Lung (tissue), 12 donors: Measurements from ENCODE around the gene CNTN5. TPM values are rescaled to one million over a fixed set of nuclear protein-coding genes. Genes with fewer than 3 reads are reported as not detected.

Experiments
- ATAC-seq: fragments of 200-7000 bp; cut with Tn5 transposase; one replicate; pipeline ENCODE4 v1.9.1; 2020; ENCODE audit warnings: moderate number of reproducible peaks; ENCODE audit not compliant: insufficient read depth, low FRiP score
- DNase-seq, 3 donors: peaks; one replicate each; pipeline ENCODE4 v3.0.0-alpha.2; 2013 to 2017
- H3K27ac ChIP-seq, 2 donors: one replicate each; pipeline ENCODE4 v1.5.1; 2013; ENCODE audit warnings: mild to moderate bottlenecking in 2 of 2, moderate library complexity in 2 of 2, control low read depth in 1 of 2, inconsistent platforms in 1 of 2, low read depth in 1 of 2, low read length in 1 of 2
- H3K27me3 ChIP-seq, 3 donors: one replicate each; pipeline ENCODE4 v1.5.1; 2013; ENCODE audit warnings: low read length in 2 of 3; ENCODE audit not compliant: control insufficient read depth in 3 of 3, insufficient read depth in 3 of 3
- H3K36me3 ChIP-seq, 4 donors: one replicate each; pipeline ENCODE4 v1.5.1; 2013; ENCODE audit warnings: low read length in 4 of 4, mild to moderate bottlenecking in 1 of 4, moderate library complexity in 1 of 4; ENCODE audit not compliant: control insufficient read depth in 4 of 4, insufficient read depth in 4 of 4
- H3K4me1 ChIP-seq, 5 donors: one replicate each; pipeline ENCODE4 v1.5.1; 2013; ENCODE audit warnings: low read length in 5 of 5, mild to moderate bottlenecking in 2 of 5, moderate library complexity in 1 of 5; ENCODE audit not compliant: control insufficient read depth in 5 of 5, insufficient read depth in 5 of 5
- H3K4me3 ChIP-seq: one replicate; pipeline ENCODE4 v1.5.1; 2013; ENCODE audit warnings: mild to moderate bottlenecking, control low read depth, moderate library complexity
- H3K9ac ChIP-seq, 2 donors: one replicate each; pipeline ENCODE4 v1.5.1; 2013; ENCODE audit warnings: low read length in 2 of 2, control low read depth in 1 of 2; ENCODE audit not compliant: insufficient read depth in 1 of 2
- H3K9me3 ChIP-seq, 4 donors: one replicate each; pipeline ENCODE4 v1.5.1; 2013; ENCODE audit warnings: low read length in 3 of 4, mild to moderate bottlenecking in 1 of 4, moderate library complexity in 1 of 4; ENCODE audit not compliant: control insufficient read depth in 4 of 4, insufficient read depth in 3 of 4
- whole genome bisulfite sequencing, 2 donors: extraction: QIAGEN DNeasy Blood & Tissue Kit; methylation state at CpG; one replicate each; pipeline ENCODE4 v1.1.7; 2013; 5-methylcytosine and 5-hydroxymethylcytosine counted together
- polyA plus RNA-seq, 2 donors: library from polyadenylated mRNA; stranded (reverse); fragments of 200-250 nt; gene quantifications; one replicate each; pipeline ENCODE4 v1.2.1, GENCODE V29; 2013
- total RNA-seq, 2 donors: library from RNA; depleted of rRNA in 1 of 2; stranded (reverse); fragments of >200 nt in 1 of 2; gene quantifications; one replicate each; pipeline ENCODE4 v1.2.1, GENCODE V29; 2014 to 2021
- TF ChIP-seq, protein P1 (sequence below): IDR thresholded peaks from 2 replicates; pipeline ENCODE4 v1.5.1; 2012; ENCODE audit warnings: mild to moderate bottlenecking; ENCODE audit errors: control extremely low read depth, extremely low read depth
- donor health status: control.
- donor health status: control.
- donor health status: Bipolar disorder and iron deficiency.
- donor health status: healthy.
- donor health status: DM: yes; HTN: yes; CAD: no.

Gene CNTN5
- total and polyA plus RNA-seq, 4 donors = 0.10 to 0.80 (median 0.44) TPM

GRCh38 chr11:99229544-99229943 lies 208.8 kb downstream of the CNTN5 start:
- ATAC-seq (no peak), DNase-seq (no peak)
- Histone ChIP-seq H3K27ac (no peak overlapping the region), H3K9me3 (peaks cover 0 to 6% (median 0%) of the 10 kb centered on the region in 4 donors), H3K36me3 (no peaks in the 10 kb centered on the region), H3K4me1 (no peaks in the 10 kb centered on the region), H3K4me3 (no peak overlapping the region), H3K27me3 (no peaks in the 10 kb centered on the region), H3K9ac (no peak overlapping the region)
- 66 to 78% methylated on average over 2 of the region's 2 CpGs for WGBS, 2 donors
- TF ChIP-seq, protein P1, sequence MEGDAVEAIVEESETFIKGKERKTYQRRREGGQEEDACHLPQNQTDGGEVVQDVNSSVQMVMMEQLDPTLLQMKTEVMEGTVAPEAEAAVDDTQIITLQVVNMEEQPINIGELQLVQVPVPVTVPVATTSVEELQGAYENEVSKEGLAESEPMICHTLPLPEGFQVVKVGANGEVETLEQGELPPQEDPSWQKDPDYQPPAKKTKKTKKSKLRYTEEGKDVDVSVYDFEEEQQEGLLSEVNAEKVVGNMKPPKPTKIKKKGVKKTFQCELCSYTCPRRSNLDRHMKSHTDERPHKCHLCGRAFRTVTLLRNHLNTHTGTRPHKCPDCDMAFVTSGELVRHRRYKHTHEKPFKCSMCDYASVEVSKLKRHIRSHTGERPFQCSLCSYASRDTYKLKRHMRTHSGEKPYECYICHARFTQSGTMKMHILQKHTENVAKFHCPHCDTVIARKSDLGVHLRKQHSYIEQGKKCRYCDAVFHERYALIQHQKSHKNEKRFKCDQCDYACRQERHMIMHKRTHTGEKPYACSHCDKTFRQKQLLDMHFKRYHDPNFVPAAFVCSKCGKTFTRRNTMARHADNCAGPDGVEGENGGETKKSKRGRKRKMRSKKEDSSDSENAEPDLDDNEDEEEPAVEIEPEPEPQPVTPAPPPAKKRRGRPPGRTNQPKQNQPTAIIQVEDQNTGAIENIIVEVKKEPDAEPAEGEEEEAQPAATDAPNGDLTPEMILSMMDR = no peak

- Histone ChIP-seq H3K4me1 (no peaks in the 10 kb centered on the region), H3K4me3 (no peak overlapping the region), H3K9ac (no peak overlapping the region), H3K27ac (no peak overlapping the region), H3K9me3 (peaks cover 0 to 6% (median 0%) of the 10 kb centered on the region in 4 donors), H3K36me3 (no peaks in the 10 kb centered on the region), H3K27me3 (no peaks in the 10 kb centered on the region)
- no peak for ATAC-seq
- TF ChIP-seq, protein P1 = no peak
- DNase-seq = no peak
Measured at GRCh38 chr11:99234534-99234933, 213.8 kb downstream of the CNTN5 start.

DNA sequence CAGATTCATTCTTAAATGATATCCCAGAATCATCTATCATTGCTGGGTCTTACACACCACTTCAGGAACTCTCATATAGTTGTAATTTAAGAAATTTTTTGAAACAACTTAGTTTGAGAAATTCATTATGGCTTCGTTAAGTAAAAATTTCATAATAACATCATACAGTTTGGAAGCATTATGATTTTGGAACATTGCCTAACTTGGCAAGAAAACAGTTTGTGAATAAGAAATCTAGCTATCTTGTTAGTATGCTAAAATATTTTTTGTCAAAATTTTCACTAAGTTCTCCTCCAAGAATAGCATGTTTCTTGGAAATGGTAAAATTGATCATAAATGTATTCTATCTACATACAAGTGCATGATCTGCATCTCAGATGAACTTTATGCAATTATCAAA lies 217.7 kb downstream of the CNTN5 start:
- WGBS, 2 donors = 73 to 79% methylated on average over 1 of the region's 1 CpG
- H3K4me1 ChIP-seq = no peaks in the 10 kb centered on the region
- peak in 2 of 3 donors; percentile 1 to 46 for DNase-seq
- H3K4me3 ChIP-seq = no peak overlapping the region
- H3K27ac ChIP-seq = no peak overlapping the region
- no peak overlapping the region for H3K9ac ChIP-seq
- no peak for ATAC-seq
- TF ChIP-seq, protein P1 = no peak
- H3K9me3 ChIP-seq = peaks cover 0 to 9% (median 0%) of the 10 kb centered on the region in 4 donors
- no peaks in the 10 kb centered on the region for H3K36me3 ChIP-seq
- H3K27me3 ChIP-seq = no peaks in the 10 kb centered on the region

DNA sequence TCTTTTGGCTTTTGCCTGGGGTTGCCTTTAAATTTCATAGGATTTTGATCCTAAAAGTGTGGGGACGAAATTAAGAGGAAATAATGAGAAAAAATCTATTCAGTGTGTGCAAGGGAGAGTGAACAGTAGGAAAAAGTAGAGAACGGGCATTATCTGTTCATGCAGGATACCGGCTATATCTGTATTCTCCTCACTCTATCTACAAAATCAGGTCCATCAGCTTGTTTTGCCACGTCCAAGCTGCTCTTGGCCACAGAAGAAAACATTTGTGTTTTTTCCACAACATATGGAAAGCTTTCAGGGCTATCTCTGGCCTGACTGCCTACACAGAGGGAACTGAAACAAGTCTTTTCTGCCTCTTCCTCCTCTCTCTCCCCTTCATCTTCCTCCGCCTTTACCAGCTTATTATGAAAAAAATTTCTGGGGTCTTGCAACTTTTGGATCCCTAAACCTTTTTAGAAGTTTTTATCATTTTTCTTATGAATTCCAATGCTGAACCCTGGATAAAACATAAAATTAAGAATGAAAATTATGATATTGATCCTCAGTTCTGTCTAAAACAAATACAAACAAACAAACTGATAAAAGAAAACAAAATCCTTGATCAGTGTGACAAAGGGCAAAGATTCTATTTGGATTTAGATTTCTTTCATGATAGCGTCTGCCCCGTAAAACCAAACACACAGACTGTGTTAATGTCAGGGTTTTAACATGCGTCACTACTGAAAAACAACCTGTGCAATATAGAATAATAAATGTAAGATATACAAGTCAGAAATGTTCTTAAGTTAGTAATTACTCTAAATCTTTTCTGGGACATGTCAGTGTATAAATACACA lies 219.7 kb downstream of the CNTN5 start:
- Histone ChIP-seq H3K36me3 (no peaks in the 10 kb centered on the region), H3K27me3 (no peaks in the 10 kb centered on the region), H3K4me1 (no peaks in the 10 kb centered on the region), H3K9me3 (peaks cover 0 to 12% (median 0%) of the 10 kb centered on the region in 4 donors), H3K9ac (no peak overlapping the region), H3K4me3 (no peak overlapping the region), H3K27ac (no peak overlapping the region)
- DNase-seq (no peak), ATAC-seq (no peak)
- 79 to 84% methylated on average over 8 of the region's 8 CpGs for WGBS, 2 donors
- TF ChIP-seq, protein P1 = no peak
